22Rv1 (cell line): Measurements from ENCODE around the gene ITGA4.

Experiments
- ZFX ChIP-seq: fragments of 450-650 bp; IDR thresholded peaks from 2 replicates; pipeline ENCODE4 v1.6.1; 2017; ENCODE audit warnings: antibody characterized with exemption, borderline replicate concordance
- TF ChIP-seq, protein P1 (sequence below): fragments of 450-650 bp; IDR thresholded peaks from 2 replicates; pipeline ENCODE4 v1.5.1; 2017; ENCODE audit warnings: mild to moderate bottlenecking

DNA sequence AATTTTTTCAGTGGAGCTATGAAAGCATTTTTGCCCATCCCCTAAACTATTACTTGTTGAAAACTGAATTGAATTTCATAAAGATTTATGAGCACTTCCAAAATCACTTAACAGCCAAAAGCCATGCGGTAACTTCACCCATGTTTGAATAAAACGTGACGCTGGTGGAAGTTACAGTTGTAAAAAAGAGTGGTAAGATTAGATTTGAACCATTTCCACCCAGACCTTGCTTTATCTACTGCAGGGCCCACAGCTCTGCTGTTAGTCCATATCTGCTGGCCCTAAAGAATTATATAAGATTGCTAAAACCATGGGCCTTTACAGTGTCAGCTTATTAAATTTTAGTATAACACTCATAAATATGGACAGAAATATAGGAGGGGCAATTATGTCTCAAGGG, 15.5 kb upstream of the ITGA4 start:
- TF ChIP-seq, protein P1, sequence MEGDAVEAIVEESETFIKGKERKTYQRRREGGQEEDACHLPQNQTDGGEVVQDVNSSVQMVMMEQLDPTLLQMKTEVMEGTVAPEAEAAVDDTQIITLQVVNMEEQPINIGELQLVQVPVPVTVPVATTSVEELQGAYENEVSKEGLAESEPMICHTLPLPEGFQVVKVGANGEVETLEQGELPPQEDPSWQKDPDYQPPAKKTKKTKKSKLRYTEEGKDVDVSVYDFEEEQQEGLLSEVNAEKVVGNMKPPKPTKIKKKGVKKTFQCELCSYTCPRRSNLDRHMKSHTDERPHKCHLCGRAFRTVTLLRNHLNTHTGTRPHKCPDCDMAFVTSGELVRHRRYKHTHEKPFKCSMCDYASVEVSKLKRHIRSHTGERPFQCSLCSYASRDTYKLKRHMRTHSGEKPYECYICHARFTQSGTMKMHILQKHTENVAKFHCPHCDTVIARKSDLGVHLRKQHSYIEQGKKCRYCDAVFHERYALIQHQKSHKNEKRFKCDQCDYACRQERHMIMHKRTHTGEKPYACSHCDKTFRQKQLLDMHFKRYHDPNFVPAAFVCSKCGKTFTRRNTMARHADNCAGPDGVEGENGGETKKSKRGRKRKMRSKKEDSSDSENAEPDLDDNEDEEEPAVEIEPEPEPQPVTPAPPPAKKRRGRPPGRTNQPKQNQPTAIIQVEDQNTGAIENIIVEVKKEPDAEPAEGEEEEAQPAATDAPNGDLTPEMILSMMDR: no peak
- TF ChIP-seq ZFX: no peak
